HepG2 (cell line): ENCODE measurements around the gene ACAP1.

Source experiments
- JUNB ChIP-seq: sonication (generic); formaldehyde crosslinking; IDR thresholded peaks from 2 replicates; pipeline ENCODE4 v1.8.0; 2022; ENCODE audit warnings: missing genetic modification reagents, mild to moderate bottlenecking, borderline replicate concordance
- POLR2A ChIP-seq, 2 experiments: IDR thresholded peaks; 2 replicates each; pipeline ENCODE4 v1.6.1; 2011; ENCODE audit warnings: low read depth in 2 of 2, low read length in 2 of 2, mild to moderate bottlenecking in 1 of 2, moderate library complexity in 1 of 2; ENCODE audit not compliant: insufficient read depth in 1 of 2

DNA sequence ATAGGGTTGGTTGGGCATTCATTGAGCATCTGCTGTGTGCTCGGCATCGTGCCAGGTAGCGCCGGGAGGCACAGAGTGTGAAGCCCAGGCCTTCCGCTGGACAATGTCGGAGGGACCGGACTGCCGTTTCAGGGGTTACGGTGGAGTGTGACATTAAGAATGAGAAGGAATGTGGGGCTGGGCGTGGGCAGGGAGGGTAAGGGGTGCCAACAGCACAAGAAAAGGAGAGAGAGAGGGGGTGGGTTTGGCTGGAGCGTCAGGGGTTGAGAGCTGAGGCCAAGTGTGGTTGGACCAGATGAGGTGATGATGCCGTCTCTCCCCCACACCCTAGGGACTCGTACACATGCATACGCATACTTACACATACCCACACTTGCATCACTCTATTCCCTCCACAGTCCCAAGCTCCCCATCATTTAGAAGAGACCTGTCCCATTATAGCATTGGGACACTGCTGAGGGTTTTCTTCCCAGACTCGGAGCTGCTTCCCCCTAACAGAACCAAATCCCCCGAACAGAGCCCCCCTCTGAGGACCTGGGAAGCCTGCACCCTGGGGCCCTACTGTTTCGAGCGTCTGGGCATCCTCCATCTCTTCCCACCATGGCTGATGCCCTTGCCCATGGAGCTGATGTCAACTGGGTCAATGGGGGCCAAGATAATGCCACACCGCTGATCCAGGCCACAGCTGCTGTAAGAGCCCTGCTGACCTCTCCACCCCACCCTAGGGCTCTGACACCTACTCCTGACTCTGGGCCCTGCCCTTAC, 12.3 kb downstream of the ACAP1 start:
- TF ChIP-seq POLR2A (IDR thresholded peaks at IDR 0.05; ENCODE audit: insufficient read depth in 1 of 2, low read depth in 2 of 2, low read length in 2 of 2) (peak in 1 of 2 experiments; percentile 22; a peak in 1 of 4 replicates), JUNB (no peak)
